ENCODE measurements around the gene EGLN1.

EGLN1 gene

DNA sequence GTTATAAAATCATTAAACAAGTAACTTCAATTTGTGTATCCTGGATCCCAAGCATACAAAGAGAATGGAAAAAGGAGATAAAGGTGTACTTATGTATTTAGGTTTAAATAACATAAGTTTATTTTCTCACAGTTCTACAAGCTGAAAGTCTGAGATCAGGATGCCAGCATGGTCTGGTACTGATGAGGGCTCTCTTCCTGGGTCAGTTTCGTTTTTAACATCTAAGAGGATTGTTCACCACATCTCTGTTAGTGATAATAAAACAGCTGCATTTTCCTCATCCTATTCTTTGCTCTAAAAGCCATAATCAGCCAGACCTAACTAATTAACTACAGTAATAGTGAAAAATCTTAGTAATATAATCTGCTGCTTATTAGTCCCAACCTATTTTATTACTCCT, 5.2 kb downstream of the EGLN1 start:
- H3K4me3 ChIP-seq (ENCODE audit: low read depth, low read length) = no peak overlapping the region
- DNase-seq (ENCODE audit: low read depth) = no peak
- in situ Hi-C loops (cut with HindIII; ENCODE audit: low sequenced_read_pairs) = no loop called here
- no peak for TF ChIP-seq CTCF (IDR thresholded peaks at IDR 0.05; ENCODE audit: low read depth, low read length, missing control alignments)

- no peak for TF ChIP-seq CTCF (IDR thresholded peaks at IDR 0.05; ENCODE audit: low read depth, low read length, missing control alignments)
- DNase-seq (ENCODE audit: low read depth) = no peak
- H3K4me3 ChIP-seq (ENCODE audit: low read depth, low read length) = no peak overlapping the region
- in situ Hi-C loops (cut with HindIII; ENCODE audit: low sequenced_read_pairs) = no loop called here
Observed at GRCh38 chr1:231415018-231415583, 7.0 kb downstream of the EGLN1 start.

DNA sequence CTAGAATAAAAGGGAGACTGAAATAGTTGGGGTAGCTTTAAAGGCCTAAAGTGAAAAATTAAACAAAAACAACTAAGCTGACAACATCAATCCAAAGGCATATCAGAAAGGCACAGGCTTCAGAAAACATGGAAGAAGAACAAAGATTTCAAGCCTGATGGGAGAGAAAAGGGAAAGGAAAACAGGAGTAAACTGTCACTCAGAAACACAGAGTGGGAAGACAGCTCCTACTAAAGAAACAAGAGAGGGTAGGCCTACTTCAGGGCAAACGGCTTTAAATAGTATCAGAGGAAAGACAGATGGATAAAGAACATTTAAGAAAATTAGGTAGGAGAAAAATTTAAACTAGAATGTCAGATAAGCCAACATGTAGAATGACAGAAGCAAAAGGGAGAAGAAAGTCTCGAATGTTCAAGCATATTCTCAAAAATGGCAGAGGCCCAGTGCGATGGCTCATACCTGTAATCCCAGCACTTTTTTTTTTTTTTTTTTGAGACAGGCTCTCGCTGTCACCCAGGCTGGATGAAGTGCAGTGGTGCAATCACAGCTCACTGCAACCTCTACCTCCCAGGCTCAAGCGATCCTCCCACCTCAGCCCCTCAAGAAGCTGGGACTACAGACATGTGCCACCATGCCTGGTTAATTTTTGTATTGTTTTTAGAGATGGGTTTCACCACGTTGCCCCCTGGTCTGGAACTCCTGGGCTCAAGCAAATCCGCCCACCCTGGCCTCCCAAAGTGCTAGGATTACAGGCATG, 7.6 kb downstream of the EGLN1 start:
- no peak for TF ChIP-seq CTCF (IDR thresholded peaks at IDR 0.05; ENCODE audit: low read depth, low read length, missing control alignments)
- DNase-seq (ENCODE audit: low read depth) = no peak
- H3K4me3 ChIP-seq (ENCODE audit: low read depth, low read length) = no peak overlapping the region
- in situ Hi-C loops (cut with HindIII; ENCODE audit: low sequenced_read_pairs) = no loop called here

GRCh38 chr1:231413749-231414082, 8.4 kb downstream of the EGLN1 start:
- DNase-seq (ENCODE audit: low read depth) = no peak
- no peak overlapping the region for H3K4me3 ChIP-seq (ENCODE audit: low read depth, low read length)
- in situ Hi-C loops (cut with HindIII; ENCODE audit: low sequenced_read_pairs) = no loop called here
- no peak for TF ChIP-seq CTCF (IDR thresholded peaks at IDR 0.05; ENCODE audit: low read depth, low read length, missing control alignments)

- H3K4me3 ChIP-seq (ENCODE audit: low read depth, low read length) = no peak overlapping the region
- TF ChIP-seq CTCF (IDR thresholded peaks at IDR 0.05; ENCODE audit: low read depth, low read length, missing control alignments) = no peak
- DNase-seq (ENCODE audit: low read depth) = no peak
- in situ Hi-C loops (cut with HindIII; ENCODE audit: low sequenced_read_pairs) = no loop called here
Observed at GRCh38 chr1:231411036-231411531, 11.0 kb downstream of the EGLN1 start.

DNA sequence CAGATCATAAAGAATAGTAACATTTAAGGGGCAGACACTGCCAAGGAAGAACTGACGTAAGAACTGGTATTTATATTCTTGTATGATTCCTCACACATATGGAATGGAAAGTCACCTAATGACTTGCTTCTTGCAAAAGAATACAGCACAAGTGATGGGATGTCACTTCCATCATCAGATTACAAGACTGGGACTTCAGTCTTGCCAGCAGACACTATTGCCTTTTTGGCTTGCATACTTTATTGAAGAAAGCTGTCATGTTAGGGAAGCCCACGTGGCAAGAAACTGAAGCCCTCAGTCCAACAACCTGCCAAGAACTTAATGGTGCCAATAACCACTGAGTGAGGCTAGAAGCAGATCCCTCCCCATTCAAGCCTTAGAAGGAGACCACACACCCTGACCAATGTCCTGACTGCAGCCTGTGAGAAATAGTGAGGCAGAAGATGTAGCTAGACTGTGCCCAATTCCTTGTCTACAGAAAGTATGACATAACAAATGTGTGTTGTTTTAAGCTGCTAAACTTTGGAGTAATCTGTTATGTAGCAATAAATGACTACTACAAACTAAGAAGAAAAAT, 12.0 kb downstream of the EGLN1 start:
- no peak for TF ChIP-seq CTCF (IDR thresholded peaks at IDR 0.05; ENCODE audit: low read depth, low read length, missing control alignments)
- no peak for DNase-seq (ENCODE audit: low read depth)
- in situ Hi-C loops (cut with HindIII; ENCODE audit: low sequenced_read_pairs) = no loop called here
- H3K4me3 ChIP-seq (ENCODE audit: low read depth, low read length) = no peak overlapping the region
